OCI-LY7 (cell line): ENCODE data around the gene SEC14L2.

Source experiments
- EZH2phosphoT487 ChIP-seq: fragments of 200-600 bp; sonication (generic); IDR thresholded peaks from 2 replicates; pipeline ENCODE4 v1.6.1; 2018; ENCODE audit warnings: low read depth, borderline replicate concordance, mild to moderate bottlenecking, mixed run types, antibody characterized with exemption, low read length, moderate library complexity, mixed read lengths
- TF ChIP-seq, protein P1 (sequence below): fragments of 200-600 bp; sonication (generic); conservative IDR thresholded peaks from 2 replicates; pipeline ENCODE4 v1.5.1; 2014; ENCODE audit warnings: mild to moderate bottlenecking, antibody characterized with exemption, low read length, moderate library complexity, mixed read lengths

DNA sequence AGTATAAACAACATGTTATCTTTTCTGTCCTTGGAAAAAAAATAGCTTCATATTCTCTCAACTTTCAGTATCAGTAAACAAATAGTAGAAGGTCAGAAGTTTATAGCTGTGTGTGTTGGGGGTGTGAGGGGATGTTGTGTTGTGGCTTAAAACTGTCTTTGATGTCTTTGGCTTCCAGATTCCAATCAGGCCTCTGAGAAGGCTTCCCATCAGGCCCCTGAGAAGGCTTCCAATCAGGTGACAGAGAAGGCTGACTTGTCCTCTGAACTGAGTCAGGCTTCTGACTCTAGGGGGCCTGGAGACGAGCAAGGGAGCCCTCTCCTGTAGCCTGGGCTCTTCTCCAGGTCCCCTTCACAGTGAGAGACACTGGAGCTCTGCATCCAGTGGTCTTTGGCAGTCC is 38.0 kb downstream of the SEC14L2 start:
- TF ChIP-seq, protein P1, sequence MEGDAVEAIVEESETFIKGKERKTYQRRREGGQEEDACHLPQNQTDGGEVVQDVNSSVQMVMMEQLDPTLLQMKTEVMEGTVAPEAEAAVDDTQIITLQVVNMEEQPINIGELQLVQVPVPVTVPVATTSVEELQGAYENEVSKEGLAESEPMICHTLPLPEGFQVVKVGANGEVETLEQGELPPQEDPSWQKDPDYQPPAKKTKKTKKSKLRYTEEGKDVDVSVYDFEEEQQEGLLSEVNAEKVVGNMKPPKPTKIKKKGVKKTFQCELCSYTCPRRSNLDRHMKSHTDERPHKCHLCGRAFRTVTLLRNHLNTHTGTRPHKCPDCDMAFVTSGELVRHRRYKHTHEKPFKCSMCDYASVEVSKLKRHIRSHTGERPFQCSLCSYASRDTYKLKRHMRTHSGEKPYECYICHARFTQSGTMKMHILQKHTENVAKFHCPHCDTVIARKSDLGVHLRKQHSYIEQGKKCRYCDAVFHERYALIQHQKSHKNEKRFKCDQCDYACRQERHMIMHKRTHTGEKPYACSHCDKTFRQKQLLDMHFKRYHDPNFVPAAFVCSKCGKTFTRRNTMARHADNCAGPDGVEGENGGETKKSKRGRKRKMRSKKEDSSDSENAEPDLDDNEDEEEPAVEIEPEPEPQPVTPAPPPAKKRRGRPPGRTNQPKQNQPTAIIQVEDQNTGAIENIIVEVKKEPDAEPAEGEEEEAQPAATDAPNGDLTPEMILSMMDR = no peak
- no peak for TF ChIP-seq EZH2phosphoT487
